ENCODE data around the gene MTNR1B. TPM values are rescaled to one million over a fixed set of nuclear protein-coding genes. Genes with fewer than 3 reads are reported as not detected.
A peak's percentile ranks its signal among the peaks of the same experiment; 100 is the strongest.

Gene MTNR1B
- total and polyA plus RNA-seq, 2 of the 13 experiments (the other 11 are each of a cell fraction or from before 2014, with no cell fraction given) = not detected

DNA sequence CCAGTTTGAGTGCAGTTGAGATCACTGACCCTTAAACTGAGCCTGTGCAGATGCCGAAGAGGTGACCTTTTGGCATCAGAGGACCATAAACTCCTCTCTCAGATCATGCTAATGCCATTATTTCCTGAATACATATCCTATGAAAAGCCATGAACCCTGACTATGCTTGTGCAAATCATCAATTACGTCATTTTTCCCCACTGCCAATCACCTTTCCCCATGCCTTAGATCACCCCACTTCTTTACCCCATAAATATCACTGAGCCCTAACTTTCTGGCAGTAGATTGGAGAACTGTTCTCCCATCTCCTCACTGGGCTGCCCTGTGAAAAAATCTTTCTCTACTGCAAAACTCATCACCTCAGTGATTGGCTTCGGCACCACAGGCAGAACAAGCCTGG, 32.9 kb downstream of the MTNR1B start:
- DNase-seq (ENCODE audit: low spot score) = no peak
- H3K36me3 ChIP-seq (replicated peaks in 1 of 2; ENCODE audit: control insufficient read depth in 1 of 2, insufficient read depth in 2 of 2, low read length in 2 of 2) = no peaks in the 10 kb centered on the region
- H4K20me1 ChIP-seq (ENCODE audit: insufficient read depth, low read length) = no peaks in the 10 kb centered on the region
- no peaks in the 10 kb centered on the region for H3K4me1 ChIP-seq (ENCODE audit: insufficient read depth, low read length)
- no peak overlapping the region for H3K9ac ChIP-seq (ENCODE audit: insufficient read depth, low read depth, low read length)
- no peak overlapping the region for H2AFZ ChIP-seq (ENCODE audit: low read length)
- H3K4me3 ChIP-seq (replicated peaks in 1 of 3; ENCODE audit: insufficient read depth in 1 of 3, low read depth in 2 of 3, low read length in 3 of 3) = no peak overlapping the region
- no peak for ATAC-seq
- 0% methylated on average over 3 of the region's 3 CpGs for WGBS (ENCODE audit: low lambda C conversion rate)
- no TSS peak for BruUV-seq (replicated peaks)
- ChIA-PET CTCF (ENCODE audit: low intra/inter-chr PET ratio, low total read pairs) (no interaction called here), POLR2A (no interaction called here)
- FAIRE-seq = no peak
- in situ Hi-C loops (cut with HindIII; ENCODE audit: extremely low pct_ligation_motif_present, low pct_unique_long_range_greater_than_20kb) (no loop called here), intact Hi-C loops (cut with micrococcal nuclease; ENCODE audit: unreplicated experiment) (no loop called here)
- H3K27ac ChIP-seq (ENCODE audit: extremely low read length, insufficient read depth, low read length) = no peak overlapping the region
- H3K4me2 ChIP-seq (ENCODE audit: low read depth, low read length) = no peak overlapping the region
- H3K9me3 ChIP-seq (ENCODE audit: low read length) = peaks cover 1% of the 10 kb centered on the region; the same call in 1 of the 2 replicates
- no peaks in the 10 kb centered on the region for H3K79me2 ChIP-seq (ENCODE audit: insufficient read depth, low read length)
- H3K27me3 ChIP-seq (ENCODE audit: control insufficient read depth in 1 of 2, insufficient read depth in 2 of 2, low read length in 2 of 2) = no peaks in the 10 kb centered on the region
- TF ChIP-seq KLF15 (CRISPR knock-in tag; IDR thresholded peaks at IDR 0.05; ENCODE audit: borderline replicate concordance) = no peak
- TF ChIP-seq, protein P1, sequence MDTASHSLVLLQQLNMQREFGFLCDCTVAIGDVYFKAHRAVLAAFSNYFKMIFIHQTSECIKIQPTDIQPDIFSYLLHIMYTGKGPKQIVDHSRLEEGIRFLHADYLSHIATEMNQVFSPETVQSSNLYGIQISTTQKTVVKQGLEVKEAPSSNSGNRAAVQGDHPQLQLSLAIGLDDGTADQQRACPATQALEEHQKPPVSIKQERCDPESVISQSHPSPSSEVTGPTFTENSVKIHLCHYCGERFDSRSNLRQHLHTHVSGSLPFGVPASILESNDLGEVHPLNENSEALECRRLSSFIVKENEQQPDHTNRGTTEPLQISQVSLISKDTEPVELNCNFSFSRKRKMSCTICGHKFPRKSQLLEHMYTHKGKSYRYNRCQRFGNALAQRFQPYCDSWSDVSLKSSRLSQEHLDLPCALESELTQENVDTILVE (CRISPR knock-in tag; IDR thresholded peaks at IDR 0.05) = no peak
- TF ChIP-seq HMG20A (CRISPR knock-in tag; IDR thresholded peaks at IDR 0.05; ENCODE audit: borderline replicate concordance) = no peak
- no peak for TF ChIP-seq ZNF703 (CRISPR knock-in tag; IDR thresholded peaks at IDR 0.05; ENCODE audit: borderline replicate concordance)
- TF ChIP-seq, protein P2, sequence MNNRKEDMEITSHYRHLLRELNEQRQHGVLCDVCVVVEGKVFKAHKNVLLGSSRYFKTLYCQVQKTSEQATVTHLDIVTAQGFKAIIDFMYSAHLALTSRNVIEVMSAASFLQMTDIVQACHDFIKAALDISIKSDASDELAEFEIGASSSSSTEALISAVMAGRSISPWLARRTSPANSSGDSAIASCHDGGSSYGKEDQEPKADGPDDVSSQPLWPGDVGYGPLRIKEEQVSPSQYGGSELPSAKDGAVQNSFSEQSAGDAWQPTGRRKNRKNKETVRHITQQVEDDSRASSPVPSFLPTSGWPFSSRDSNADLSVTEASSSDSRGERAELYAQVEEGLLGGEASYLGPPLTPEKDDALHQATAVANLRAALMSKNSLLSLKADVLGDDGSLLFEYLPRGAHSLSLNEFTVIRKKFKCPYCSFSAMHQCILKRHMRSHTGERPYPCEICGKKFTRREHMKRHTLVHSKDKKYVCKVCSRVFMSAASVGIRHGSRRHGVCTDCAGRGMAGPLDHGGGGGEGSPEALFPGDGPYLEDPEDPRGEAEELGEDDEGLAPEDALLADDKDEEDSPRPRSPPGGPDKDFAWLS (CRISPR knock-in tag; IDR thresholded peaks at IDR 0.05; ENCODE audit: borderline replicate concordance) = no peak
- 0 out of 2 replicates have a peak, but pooled peaks have one; percentile 33 for TF ChIP-seq CREB1 (IDR thresholded peaks at IDR 0.05)
- TF ChIP-seq CREB1 (CRISPR knock-in tag; IDR thresholded peaks at IDR 0.05) = no peak
- TF ChIP-seq, protein P3, sequence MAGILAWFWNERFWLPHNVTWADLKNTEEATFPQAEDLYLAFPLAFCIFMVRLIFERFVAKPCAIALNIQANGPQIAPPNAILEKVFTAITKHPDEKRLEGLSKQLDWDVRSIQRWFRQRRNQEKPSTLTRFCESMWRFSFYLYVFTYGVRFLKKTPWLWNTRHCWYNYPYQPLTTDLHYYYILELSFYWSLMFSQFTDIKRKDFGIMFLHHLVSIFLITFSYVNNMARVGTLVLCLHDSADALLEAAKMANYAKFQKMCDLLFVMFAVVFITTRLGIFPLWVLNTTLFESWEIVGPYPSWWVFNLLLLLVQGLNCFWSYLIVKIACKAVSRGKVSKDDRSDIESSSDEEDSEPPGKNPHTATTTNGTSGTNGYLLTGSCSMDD (CRISPR knock-in tag; IDR thresholded peaks at IDR 0.05) = no peak
- TF ChIP-seq, protein P4, sequence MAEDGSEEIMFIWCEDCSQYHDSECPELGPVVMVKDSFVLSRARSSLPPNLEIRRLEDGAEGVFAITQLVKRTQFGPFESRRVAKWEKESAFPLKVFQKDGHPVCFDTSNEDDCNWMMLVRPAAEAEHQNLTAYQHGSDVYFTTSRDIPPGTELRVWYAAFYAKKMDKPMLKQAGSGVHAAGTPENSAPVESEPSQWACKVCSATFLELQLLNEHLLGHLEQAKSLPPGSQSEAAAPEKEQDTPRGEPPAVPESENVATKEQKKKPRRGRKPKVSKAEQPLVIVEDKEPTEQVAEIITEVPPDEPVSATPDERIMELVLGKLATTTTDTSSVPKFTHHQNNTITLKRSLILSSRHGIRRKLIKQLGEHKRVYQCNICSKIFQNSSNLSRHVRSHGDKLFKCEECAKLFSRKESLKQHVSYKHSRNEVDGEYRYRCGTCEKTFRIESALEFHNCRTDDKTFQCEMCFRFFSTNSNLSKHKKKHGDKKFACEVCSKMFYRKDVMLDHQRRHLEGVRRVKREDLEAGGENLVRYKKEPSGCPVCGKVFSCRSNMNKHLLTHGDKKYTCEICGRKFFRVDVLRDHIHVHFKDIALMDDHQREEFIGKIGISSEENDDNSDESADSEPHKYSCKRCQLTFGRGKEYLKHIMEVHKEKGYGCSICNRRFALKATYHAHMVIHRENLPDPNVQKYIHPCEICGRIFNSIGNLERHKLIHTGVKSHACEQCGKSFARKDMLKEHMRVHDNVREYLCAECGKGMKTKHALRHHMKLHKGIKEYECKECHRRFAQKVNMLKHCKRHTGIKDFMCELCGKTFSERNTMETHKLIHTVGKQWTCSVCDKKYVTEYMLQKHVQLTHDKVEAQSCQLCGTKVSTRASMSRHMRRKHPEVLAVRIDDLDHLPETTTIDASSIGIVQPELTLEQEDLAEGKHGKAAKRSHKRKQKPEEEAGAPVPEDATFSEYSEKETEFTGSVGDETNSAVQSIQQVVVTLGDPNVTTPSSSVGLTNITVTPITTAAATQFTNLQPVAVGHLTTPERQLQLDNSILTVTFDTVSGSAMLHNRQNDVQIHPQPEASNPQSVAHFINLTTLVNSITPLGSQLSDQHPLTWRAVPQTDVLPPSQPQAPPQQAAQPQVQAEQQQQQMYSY (CRISPR knock-in tag; IDR thresholded peaks at IDR 0.05) = no peak
- TF ChIP-seq, protein P5, sequence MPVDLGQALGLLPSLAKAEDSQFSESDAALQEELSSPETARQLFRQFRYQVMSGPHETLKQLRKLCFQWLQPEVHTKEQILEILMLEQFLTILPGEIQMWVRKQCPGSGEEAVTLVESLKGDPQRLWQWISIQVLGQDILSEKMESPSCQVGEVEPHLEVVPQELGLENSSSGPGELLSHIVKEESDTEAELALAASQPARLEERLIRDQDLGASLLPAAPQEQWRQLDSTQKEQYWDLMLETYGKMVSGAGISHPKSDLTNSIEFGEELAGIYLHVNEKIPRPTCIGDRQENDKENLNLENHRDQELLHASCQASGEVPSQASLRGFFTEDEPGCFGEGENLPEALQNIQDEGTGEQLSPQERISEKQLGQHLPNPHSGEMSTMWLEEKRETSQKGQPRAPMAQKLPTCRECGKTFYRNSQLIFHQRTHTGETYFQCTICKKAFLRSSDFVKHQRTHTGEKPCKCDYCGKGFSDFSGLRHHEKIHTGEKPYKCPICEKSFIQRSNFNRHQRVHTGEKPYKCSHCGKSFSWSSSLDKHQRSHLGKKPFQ (CRISPR knock-in tag; IDR thresholded peaks at IDR 0.05; ENCODE audit: insufficient replicate concordance) = no peak
- TF ChIP-seq CCDC6 (CRISPR knock-in tag; IDR thresholded peaks at IDR 0.05) = no peak
- no peak for TF ChIP-seq FOXK2 (IDR thresholded peaks at IDR 0.05)
- no peak for TF ChIP-seq ZSCAN25 (CRISPR knock-in tag; IDR thresholded peaks at IDR 0.05)
- TF ChIP-seq ZNF749 (CRISPR knock-in tag; IDR thresholded peaks at IDR 0.05; ENCODE audit: borderline replicate concordance) = no peak
